Measurements from ENCODE around the gene ARIH1. TPM values are rescaled to one million over a fixed set of nuclear protein-coding genes. Genes with fewer than 3 reads are reported as not detected.

Gene ARIH1
- total and polyA plus RNA-seq, 2 of the 8 experiments (the other 6 are each of a cell fraction or from before 2014, with no cell fraction given): 32.7 to 179 TPM

GRCh38 chr15:72516777-72517176 is 42.6 kb downstream of the ARIH1 start:
- H3K79me1 ChIP-seq (ENCODE audit: low read depth, low read length): no peaks in the 10 kb centered on the region; the same call in 1 of the 2 replicates
- no peak overlapping the region for H3K4me2 ChIP-seq (ENCODE audit: insufficient read depth in 1 of 2, low read depth in 2 of 2, low read length in 2 of 2)
- H3K9ac ChIP-seq (replicated peaks in 1 of 4; ENCODE audit: extremely low read depth in 1 of 4, low read depth in 3 of 4, low read length in 3 of 4): no peak overlapping the region
- H3K18ac ChIP-seq (ENCODE audit: extremely low read depth, low read length): no peak overlapping the region
- H3K14ac ChIP-seq (ENCODE audit: insufficient read length): no peak overlapping the region
- H3K23ac ChIP-seq (ENCODE audit: insufficient read length): no peak overlapping the region
- no peak overlapping the region for H2BK120ac ChIP-seq (replicated peaks; ENCODE audit: low read depth, low read length)
- no peak overlapping the region for H3K4me3 ChIP-seq (ENCODE audit: extremely low read depth in 1 of 4, insufficient read depth in 2 of 4, low read depth in 3 of 4, low read length in 4 of 4)
- peaks cover 5 to 6% of the 10 kb centered on the region in 2 experiments for H4K20me1 ChIP-seq (replicated peaks in 1 of 2; ENCODE audit: control insufficient read depth in 1 of 2, insufficient read depth in 2 of 2, low read length in 2 of 2)
- H2AFZ ChIP-seq (ENCODE audit: low read length): no peak overlapping the region
- DNase-seq (ENCODE audit: low read depth in 1 of 2, low spot score in 2 of 2): no peak
- H2AK5ac ChIP-seq (ENCODE audit: low read depth, low read length): no peak overlapping the region
- H3K36me3 ChIP-seq (ENCODE audit: control insufficient read depth in 2 of 4, insufficient read depth in 4 of 4, low read length in 3 of 4): no peaks in the 10 kb centered on the region; a peak in 1 of 8 replicates
- no peak overlapping the region for H3K27ac ChIP-seq (ENCODE audit: low read depth, low read length)
- H4K91ac ChIP-seq (replicated peaks; ENCODE audit: insufficient read length, low read length): no peak overlapping the region
- H3K23me2 ChIP-seq (ENCODE audit: low read depth, low read length): no peaks in the 10 kb centered on the region
- ChIA-PET POLR2A (ENCODE audit: partially characterized antibody) (interaction anchor here (1.2 kb wide), 1 partner anchor 14 kb away, joined by 3 read pairs; no protein-coding TSS in a partner anchor), CTCF (ENCODE audit: partially characterized antibody) (interaction anchor here (0.6 to 1.6 kb wide), 3 partner anchors 8 to 83 kb away, joined by 3 to 4 read pairs (median 4); no protein-coding TSS in a partner anchor)
- no peak overlapping the region for H2BK5ac ChIP-seq (ENCODE audit: low read depth, low read length)
- peaks cover 7 to 71% of the 10 kb centered on the region in 2 experiments; a peak in 3 of 4 replicates for H3K79me2 ChIP-seq (ENCODE audit: control insufficient read depth in 1 of 2, insufficient read depth in 2 of 2, low read length in 2 of 2)
- H3K56ac ChIP-seq (replicated peaks; ENCODE audit: insufficient read length, low read depth, low read length): no peak overlapping the region
- H3K27me3 ChIP-seq (replicated peaks in 1 of 4; ENCODE audit: control insufficient read depth in 3 of 4, extremely low read depth in 1 of 4, insufficient read depth in 3 of 4, low read length in 3 of 4): no peaks in the 10 kb centered on the region
- no peak overlapping the region for H2BK12ac ChIP-seq (ENCODE audit: low read depth, low read length)
- FAIRE-seq: no peak
- H4K8ac ChIP-seq (ENCODE audit: extremely low read depth, insufficient read depth, low read length): no peak overlapping the region
- H2BK15ac ChIP-seq (ENCODE audit: low read length): no peak overlapping the region
- WGBS, 2 experiments (ENCODE audit: extremely low coverage in 1 of 2, insufficient coverage in 1 of 2, insufficient read length in 1 of 2, insufficient replicate concordance in 2 of 2, low coverage in 1 of 2, low lambda C conversion rate in 2 of 2, missing lambda C conversion rate in 1 of 2): 96% methylated on average over 2 of the region's 2 CpGs; no CpG with 5 or more reads in 1 of the 2 experiments
- no peak overlapping the region for H4K5ac ChIP-seq (ENCODE audit: insufficient read length, low read depth, low read length)
- H2BK20ac ChIP-seq (ENCODE audit: low read length): no peak overlapping the region
- no peaks in the 10 kb centered on the region for H3K4me1 ChIP-seq (replicated peaks in 1 of 4; ENCODE audit: control insufficient read depth in 3 of 4, insufficient read depth in 4 of 4, low read length in 3 of 4)
- H3K9me3 ChIP-seq (ENCODE audit: insufficient read depth in 2 of 2, low read depth in 1 of 2, low read length in 1 of 2): no peaks in the 10 kb centered on the region
- H3K4ac ChIP-seq (replicated peaks; ENCODE audit: insufficient read length, low read depth, low read length): no peak overlapping the region
- TF ChIP-seq POLR2A (IDR thresholded peaks at IDR 0.05; ENCODE audit: control extremely low read depth in 1 of 2, low read depth in 2 of 2, low read length in 2 of 2) (no peak), FOSL1 (IDR thresholded peaks at IDR 0.05; ENCODE audit: insufficient read depth, low read depth, low read length) (no peak), EZH2 (IDR thresholded peaks at IDR 0.05; ENCODE audit: low read depth, low read length, severe bottlenecking) (no peak), EGR1 (IDR thresholded peaks at IDR 0.05; ENCODE audit: borderline replicate concordance, low read depth, low read length) (no peak), CEBPB (IDR thresholded peaks at IDR 0.05; ENCODE audit: low read depth, low read length) (no peak), NANOG (IDR thresholded peaks at IDR 0.05; ENCODE audit: insufficient read depth, low read depth, low read length, poor library complexity, severe bottlenecking) (no peak), HDAC6 (IDR thresholded peaks at IDR 0.05; ENCODE audit: low read depth, low read length) (no peak), TCF12 (IDR thresholded peaks at IDR 0.05; ENCODE audit: low read depth, low read length) (no peak), SP4 (IDR thresholded peaks at IDR 0.05; ENCODE audit: low read length) (no peak), KDM5A (IDR thresholded peaks at IDR 0.05; ENCODE audit: low read length) (no peak), MAFK (IDR thresholded peaks at IDR 0.05; ENCODE audit: low read depth, low read length) (no peak), TAF1 (IDR thresholded peaks at IDR 0.05; ENCODE audit: low read depth, low read length) (no peak), ATF3 (IDR thresholded peaks at IDR 0.05; ENCODE audit: insufficient read depth, low read depth, low read length) (no peak)
